Neutrophil (primary cell): ENCODE measurements around the gene PLCH2.
"Not testable (repeated sequence)": the region's sequence is repeated elsewhere in the genome, so short reads cannot be mapped to it uniquely, and the experiment has no call there.

Experiments used
- H3K27ac ChIP-seq: fragments of 200-600 bp; sonication (generic); 2 replicates; pipeline ENCODE4 v1.5.1; 2016; ENCODE audit warnings: mild to moderate bottlenecking, moderate library complexity
- H3K27me3 ChIP-seq: fragments of 200-600 bp; sonication (generic); 2 replicates; pipeline ENCODE4 v1.6.0; 2016; ENCODE audit warnings: mild to moderate bottlenecking
- H3K36me3 ChIP-seq: fragments of 200-600 bp; sonication (generic); 2 replicates; pipeline ENCODE4 v1.5.1; 2017
- H3K4me1 ChIP-seq, 2 experiments: fragments of 200-600 bp in 1 of 2; sonication (generic) in 1 of 2; 1 replicate in 1 of 2; 2 replicates in 1 of 2; pipeline versions ENCODE4 v1.5.1 to v1.6.1; 2013 to 2016; ENCODE audit warnings: low read depth in 1 of 2, low read length in 1 of 2, mild to moderate bottlenecking in 1 of 2, moderate library complexity in 1 of 2; ENCODE audit not compliant: control insufficient read depth in 1 of 2, insufficient read depth in 1 of 2
- H3K4me3 ChIP-seq, 2 experiments: fragments of 200-600 bp in 1 of 2; sonication (generic) in 1 of 2; 1 replicate in 1 of 2; 2 replicates in 1 of 2; pipeline ENCODE4 v1.5.1; 2013 to 2016; ENCODE audit warnings: low read depth in 1 of 2, low read length in 1 of 2, mild to moderate bottlenecking in 1 of 2, moderate library complexity in 1 of 2
- H3K9me3 ChIP-seq: fragments of 200-600 bp; sonication (generic); 2 replicates; pipeline ENCODE4 v1.5.1; 2016
- CTCF ChIP-seq: fragments of 200-600 bp; sonication (generic); IDR thresholded peaks from 2 replicates; pipeline ENCODE4 v1.5.1; 2016; ENCODE audit warnings: antibody characterized with exemption

Gene PLCH2

GRCh38 chr1:2457444-2457843 lies 18.6 kb upstream of the PLCH2 start:
- no peak overlapping the region for H3K27ac ChIP-seq
- no peaks in the 10 kb centered on the region for H3K4me1 ChIP-seq
- H3K36me3 ChIP-seq: no peaks in the 10 kb centered on the region
- no peak overlapping the region for H3K4me3 ChIP-seq
- no peaks in the 10 kb centered on the region for H3K9me3 ChIP-seq
- no peak for TF ChIP-seq CTCF
- H3K27me3 ChIP-seq: no peaks in the 10 kb centered on the region

GRCh38 chr1:2458687-2459086 lies 17.4 kb upstream of the PLCH2 start:
- Histone ChIP-seq H3K27ac (no peak overlapping the region), H3K27me3 (peaks cover under 1% of the 10 kb centered on the region), H3K4me3 (no peak overlapping the region), H3K36me3 (no peaks in the 10 kb centered on the region), H3K4me1 (no peaks in the 10 kb centered on the region), H3K9me3 (no peaks in the 10 kb centered on the region)
- no peak for TF ChIP-seq CTCF

GRCh38 chr1:2459102-2459753 lies 16.9 kb upstream of the PLCH2 start:
- not testable (repeated sequence) for H3K27me3 ChIP-seq, H3K27ac ChIP-seq, H3K4me1 ChIP-seq, H3K36me3 ChIP-seq, H3K4me3 ChIP-seq, H3K9me3 ChIP-seq

- Histone ChIP-seq H3K27me3 (peaks cover 9% of the 10 kb centered on the region), H3K9me3 (no peaks in the 10 kb centered on the region), H3K4me1 (no peaks in the 10 kb centered on the region), H3K4me3 (no peak overlapping the region), H3K27ac (no peak overlapping the region), H3K36me3 (no peaks in the 10 kb centered on the region)
- no peak for TF ChIP-seq CTCF
Observed at GRCh38 chr1:2459757-2460156, 16.3 kb upstream of the PLCH2 start.

GRCh38 chr1:2460203-2460602 lies 15.9 kb upstream of the PLCH2 start:
- H3K9me3 ChIP-seq: no peaks in the 10 kb centered on the region
- H3K36me3 ChIP-seq: no peaks in the 10 kb centered on the region
- no peak overlapping the region for H3K27ac ChIP-seq
- H3K4me3 ChIP-seq: no peak overlapping the region
- peaks cover 9% of the 10 kb centered on the region for H3K27me3 ChIP-seq
- no peaks in the 10 kb centered on the region for H3K4me1 ChIP-seq
- TF ChIP-seq CTCF: no peak

- no peak for TF ChIP-seq CTCF
- H3K27me3 ChIP-seq: peaks cover 11% of the 10 kb centered on the region
- no peak overlapping the region for H3K27ac ChIP-seq
- H3K9me3 ChIP-seq: no peaks in the 10 kb centered on the region
- H3K4me3 ChIP-seq: no peak overlapping the region
- H3K4me1 ChIP-seq: no peaks in the 10 kb centered on the region
- H3K36me3 ChIP-seq: no peaks in the 10 kb centered on the region
Observed at GRCh38 chr1:2460996-2461751, 14.9 kb upstream of the PLCH2 start.
